Urothelium cell line (cell line): ENCODE data around the gene COL4A2.

ENCODE experiments used
- DNase-seq: peaks from one replicate; pipeline ENCODE4 v3.0.0; 2011; ENCODE audit warnings: low spot score, mixed read lengths
- FAIRE-seq: peaks from 2 replicates; lab custom pipeline; 2011; peaks lifted over from hg19 to GRCh38; lab: Jason Lieb, UNC

The COL4A2 gene

DNA sequence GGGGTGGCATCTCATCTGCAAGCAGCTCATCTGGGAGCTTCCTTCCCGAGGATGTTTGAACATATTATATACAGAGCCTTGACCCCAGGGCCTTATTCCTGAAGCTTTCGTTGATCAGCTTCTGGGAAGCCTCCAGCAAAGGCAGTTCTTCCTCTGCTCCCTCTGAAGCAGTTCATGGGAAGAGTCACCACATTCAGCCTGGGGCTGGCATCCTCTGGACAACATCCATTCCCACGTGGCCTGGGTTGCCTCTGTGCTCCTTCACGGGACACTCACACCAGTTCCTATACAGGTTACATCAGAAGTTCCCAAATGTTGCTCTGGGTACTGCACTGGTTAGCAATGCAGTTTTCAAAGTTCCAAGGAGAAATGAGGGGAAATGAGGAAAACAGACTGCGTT, 29.6 kb downstream of the COL4A2 start:
- DNase-seq: no peak
- no peak for FAIRE-seq

GRCh38 chr13:110337247-110337646, 30.2 kb downstream of the COL4A2 start:
- FAIRE-seq: no peak
- DNase-seq: no peak

- FAIRE-seq (no peak), DNase-seq (no peak)
Observed at GRCh38 chr13:110338441-110339101, 31.5 kb downstream of the COL4A2 start.

DNA sequence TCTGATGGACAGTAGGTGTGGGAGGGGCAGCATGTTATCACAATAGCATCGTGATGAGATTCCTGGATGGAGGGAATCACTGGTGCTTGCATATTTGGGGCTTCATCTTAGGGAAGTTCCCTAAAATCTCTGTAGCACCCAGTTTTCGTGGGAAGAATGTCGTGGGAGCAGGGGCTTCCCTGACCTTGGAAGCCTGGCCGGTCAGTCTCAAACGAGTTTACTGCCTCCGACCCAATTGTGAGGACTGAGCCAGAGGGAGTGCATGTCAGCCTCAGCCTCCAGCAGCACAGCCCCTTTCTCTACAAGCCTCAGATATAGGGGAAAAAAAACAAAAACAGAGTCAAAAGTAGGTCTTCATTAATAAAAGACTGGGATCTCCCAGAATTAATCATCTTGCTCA, 32.2 kb downstream of the COL4A2 start:
- no peak for FAIRE-seq

GRCh38 chr13:110339975-110340550, 33.0 kb downstream of the COL4A2 start:
- FAIRE-seq: no peak
- DNase-seq: no peak

More for the DNA sequence above, 32.2 kb downstream of the COL4A2 start:
- no peak for DNase-seq

DNA sequence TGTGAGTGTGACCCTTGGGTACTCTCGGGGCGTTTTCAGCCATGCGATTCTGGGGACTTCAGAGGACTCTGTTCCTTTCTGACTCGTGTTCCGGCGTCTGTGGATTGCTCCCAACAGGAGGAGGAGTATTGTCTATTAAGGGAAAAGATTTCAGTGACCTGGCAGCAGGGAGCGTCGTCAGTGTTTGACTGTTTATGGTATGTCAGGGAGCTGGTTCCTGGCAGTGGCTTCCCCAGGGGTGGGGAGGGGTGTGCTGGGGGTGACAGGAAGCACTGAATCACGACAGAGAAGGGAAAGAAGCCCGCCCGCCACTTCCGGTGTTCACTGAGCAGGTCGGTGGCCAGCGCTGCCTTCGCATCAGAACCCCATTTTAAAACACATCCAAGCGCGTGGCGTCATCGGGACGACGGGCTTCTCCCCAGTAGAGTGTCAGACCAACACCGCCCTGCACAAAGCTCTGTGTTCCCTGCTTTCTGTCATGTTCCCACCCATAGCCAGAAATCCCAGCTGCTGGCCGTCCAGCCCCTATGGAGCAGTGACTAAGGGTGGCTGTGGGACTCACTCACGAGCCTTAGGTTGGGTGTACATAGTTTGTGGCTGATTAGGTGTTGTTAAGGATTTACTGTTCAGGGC, 33.8 kb downstream of the COL4A2 start:
- no peak for FAIRE-seq
- DNase-seq: no peak

DNA sequence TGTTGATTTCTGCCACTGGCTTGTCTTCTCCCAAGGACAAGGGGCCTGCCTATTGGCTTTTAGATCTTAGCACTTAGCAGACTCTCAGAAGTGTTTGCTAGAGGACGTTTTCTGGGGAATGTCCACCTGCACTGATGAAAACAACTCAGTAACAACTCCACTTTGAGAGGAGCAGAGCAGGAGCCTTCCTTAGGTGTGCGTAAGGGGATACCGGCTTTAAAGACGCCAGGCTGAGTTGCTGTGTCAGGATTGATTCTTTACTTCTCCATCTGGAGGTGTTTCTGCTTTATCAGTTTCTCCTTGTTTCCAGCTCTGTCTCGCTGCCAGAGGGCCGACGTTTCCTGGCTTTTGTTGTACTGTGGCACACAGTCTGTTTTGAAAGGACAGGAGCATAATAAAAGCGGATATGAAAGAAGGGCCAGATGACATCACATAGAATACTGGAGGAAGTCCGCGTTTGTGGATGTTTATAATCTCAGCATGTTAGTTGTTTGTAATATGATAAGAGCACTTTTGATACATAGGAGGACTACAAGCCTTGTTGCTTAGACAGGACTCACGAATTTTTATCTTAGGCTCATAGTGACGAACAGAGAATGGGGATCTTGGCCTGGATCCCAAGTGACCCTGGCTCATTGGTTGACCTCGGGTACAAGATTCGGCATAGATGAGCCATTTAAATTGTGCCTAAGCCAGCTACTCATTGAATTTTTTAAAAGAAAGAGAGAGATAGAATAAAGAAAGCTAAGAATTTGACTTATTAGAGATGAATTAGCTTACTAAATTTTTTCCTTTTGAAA, 34.6 kb downstream of the COL4A2 start:
- DNase-seq (no peak), FAIRE-seq (no peak)

- DNase-seq (no peak), FAIRE-seq (no peak)
Observed at GRCh38 chr13:110342474-110342873, 35.4 kb downstream of the COL4A2 start.

DNA sequence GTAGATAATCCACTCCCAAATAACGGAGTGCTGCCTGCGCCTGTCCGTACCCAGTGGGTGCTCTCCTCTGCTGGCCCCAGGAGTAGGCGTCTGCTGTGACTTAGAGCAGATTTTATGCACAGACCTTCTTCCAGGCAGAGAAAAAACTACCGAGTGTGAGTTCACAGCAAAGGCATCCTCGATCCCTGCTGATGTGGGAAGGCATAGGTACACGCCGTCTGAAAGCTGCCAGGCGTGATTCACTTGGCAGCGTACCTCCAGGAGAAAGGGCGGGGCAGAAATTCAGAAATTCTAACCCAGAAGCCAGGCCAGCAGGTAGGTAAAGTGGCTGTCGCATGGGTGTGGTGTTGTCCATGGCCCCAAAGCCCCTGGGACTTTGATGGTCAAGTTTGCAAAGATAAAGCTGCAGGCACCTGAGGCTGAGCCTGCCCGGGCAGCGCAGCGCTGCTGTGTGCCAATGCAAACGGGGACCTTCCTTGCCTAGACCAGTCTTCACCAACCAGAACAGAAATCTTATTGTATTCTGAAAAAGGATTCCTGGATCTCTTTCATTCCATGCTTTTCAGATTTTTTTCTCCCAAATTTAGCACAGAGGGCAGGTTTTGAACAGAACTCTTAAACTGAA, 36.3 kb downstream of the COL4A2 start:
- peak; percentile 49 for DNase-seq
- FAIRE-seq: no peak

DNA sequence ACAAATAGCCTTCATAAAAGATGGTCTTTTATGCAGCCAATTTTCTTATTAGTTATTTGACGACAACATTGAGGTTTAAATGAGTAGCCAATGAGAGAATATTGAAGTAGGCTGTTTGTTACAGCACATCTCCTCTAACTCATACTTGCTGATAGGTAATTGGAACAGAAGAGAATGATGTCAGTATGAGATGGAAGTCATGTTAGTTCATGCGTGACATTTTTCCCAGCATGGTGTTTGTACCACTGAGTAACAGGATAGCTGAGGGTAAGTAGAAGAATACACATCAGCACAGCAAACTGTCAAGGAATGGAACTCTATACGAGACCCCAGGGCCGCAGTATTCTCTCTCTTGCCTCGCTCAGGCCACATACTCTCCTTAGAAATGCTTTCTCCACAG, 37.2 kb downstream of the COL4A2 start:
- DNase-seq (no peak), FAIRE-seq (no peak)

- no peak for DNase-seq
- no peak for FAIRE-seq
Observed at GRCh38 chr13:110345266-110345665, 38.2 kb downstream of the COL4A2 start.

- FAIRE-seq (no peak), DNase-seq (no peak)
Observed at GRCh38 chr13:110345701-110346100, 38.6 kb downstream of the COL4A2 start.

GRCh38 chr13:110346661-110347067, 39.6 kb downstream of the COL4A2 start:
- FAIRE-seq: no peak

GRCh38 chr13:110347088-110347487, 40.0 kb downstream of the COL4A2 start:
- DNase-seq (no peak), FAIRE-seq (no peak)

More at GRCh38 chr13:110346661-110347067, 39.6 kb downstream of the COL4A2 start:
- no peak for DNase-seq

DNA sequence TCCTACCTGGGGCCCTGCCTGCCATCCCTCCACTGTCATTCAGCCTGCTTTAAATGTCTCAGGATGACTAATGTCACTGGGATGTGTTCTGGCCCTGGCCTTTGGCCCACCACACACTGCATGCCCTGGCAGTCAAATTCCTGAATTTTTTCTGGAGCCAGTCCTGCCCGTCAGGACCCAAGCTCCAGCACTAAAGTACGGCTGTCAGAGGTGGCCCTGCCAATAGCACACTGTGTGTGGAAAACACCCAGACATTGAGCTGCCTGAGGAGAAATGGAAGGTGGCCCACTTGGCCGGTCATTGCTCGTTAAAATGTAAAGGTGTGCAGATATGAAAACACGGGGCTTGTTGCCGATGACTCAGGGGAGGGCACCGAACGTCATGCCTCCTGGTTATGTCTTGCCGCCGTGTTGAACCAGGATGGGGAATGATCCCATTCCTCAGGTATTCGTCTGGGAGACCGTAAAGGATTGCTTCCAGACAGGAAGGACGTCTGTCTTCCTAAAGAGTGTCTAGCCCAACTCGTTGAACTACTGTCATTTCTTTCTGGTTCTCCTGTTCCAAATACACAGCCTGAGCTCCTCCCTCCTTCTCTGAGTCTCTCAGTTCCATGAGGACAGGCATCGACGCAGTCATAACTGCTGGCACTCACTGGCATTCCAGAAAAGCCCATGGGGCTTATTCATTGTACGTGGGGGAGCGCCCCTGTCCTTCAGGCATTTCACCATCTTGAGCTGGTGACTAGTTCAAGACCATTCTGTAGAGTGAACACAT, 40.6 kb downstream of the COL4A2 start:
- peak; percentile 70 for DNase-seq
- FAIRE-seq: no peak

GRCh38 chr13:110348309-110349105, 41.4 kb downstream of the COL4A2 start:
- no peak for FAIRE-seq

DNA sequence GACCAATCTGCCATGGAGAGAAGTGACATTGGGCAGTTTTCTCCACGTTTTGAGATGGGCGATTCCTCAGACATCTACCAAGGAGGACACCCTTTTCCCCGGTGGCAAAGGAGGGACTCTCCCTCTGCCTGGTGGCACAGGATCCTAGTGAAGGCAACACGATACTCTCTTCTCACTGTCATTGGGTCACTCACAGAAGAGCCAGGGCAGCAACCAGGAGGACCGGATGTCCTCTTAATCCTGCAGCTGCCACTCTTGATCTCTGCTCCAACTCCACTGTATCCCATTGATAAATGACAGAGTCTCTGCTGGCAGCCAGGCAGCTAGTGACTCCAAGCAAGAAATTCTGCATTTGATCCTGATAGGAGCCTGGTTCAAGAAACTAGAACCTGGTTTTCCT, 42.2 kb downstream of the COL4A2 start:
- DNase-seq: no peak
- no peak for FAIRE-seq

More at GRCh38 chr13:110348309-110349105, 41.4 kb downstream of the COL4A2 start:
- no peak for DNase-seq

GRCh38 chr13:110350049-110350448, 43.0 kb downstream of the COL4A2 start:
- no peak for FAIRE-seq
- no peak for DNase-seq

DNA sequence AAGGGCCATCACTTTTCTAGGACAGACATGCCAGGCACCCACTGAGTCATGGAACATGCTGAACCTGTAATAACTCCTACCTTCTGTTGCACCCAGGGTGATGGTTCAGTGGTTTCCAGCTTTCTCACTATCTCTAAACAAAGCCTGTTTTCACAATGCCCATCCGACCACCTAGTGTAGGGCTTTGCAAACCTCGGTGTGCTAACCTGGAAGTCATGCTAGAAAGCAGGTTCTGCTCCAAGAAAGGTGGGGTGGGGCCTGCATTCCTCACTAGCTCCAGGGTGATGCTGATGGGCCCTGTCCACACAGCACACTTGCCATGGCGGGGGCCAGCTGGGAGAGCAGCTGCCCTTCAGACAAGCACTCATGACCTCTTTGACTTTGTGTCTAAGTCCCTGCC, 43.4 kb downstream of the COL4A2 start:
- no peak for FAIRE-seq
- DNase-seq: no peak
